ENCODE data around the gene MSANTD4.
"Not testable (repeated sequence)": the region's sequence is repeated elsewhere in the genome, so short reads cannot be mapped to it uniquely, and the experiment has no call there.

Gene MSANTD4

GRCh38 chr11:106014035-106014434 lies 8.0 kb downstream of the MSANTD4 start:
- DNase-seq (ENCODE audit: low read depth, low spot score) = no peak

- DNase-seq (ENCODE audit: low read depth, low spot score) = no peak
These were observed 9.3 kb downstream of the MSANTD4 start for GRCh38 chr11:106012744-106013143.

DNA sequence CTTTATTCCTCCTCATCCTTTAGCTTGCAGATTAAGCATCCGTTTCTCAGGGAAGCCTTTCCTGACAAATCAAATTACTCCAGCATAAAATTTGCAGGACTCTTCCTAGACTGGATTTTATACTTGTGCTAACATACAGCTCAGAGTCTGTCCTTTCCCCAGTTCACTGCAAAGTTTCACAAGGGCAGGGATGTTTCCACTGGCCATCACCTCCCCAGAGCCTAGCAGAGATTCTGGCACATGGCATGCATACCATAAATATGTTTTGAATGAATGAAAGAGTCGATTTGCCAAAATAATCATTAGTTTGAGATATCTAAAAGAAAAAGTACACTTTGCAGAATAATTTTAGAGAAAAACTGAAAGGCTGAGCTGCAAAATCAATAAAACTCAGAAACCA lies 10.6 kb downstream of the MSANTD4 start:
- DNase-seq (ENCODE audit: low read depth, low spot score) = no peak

DNA sequence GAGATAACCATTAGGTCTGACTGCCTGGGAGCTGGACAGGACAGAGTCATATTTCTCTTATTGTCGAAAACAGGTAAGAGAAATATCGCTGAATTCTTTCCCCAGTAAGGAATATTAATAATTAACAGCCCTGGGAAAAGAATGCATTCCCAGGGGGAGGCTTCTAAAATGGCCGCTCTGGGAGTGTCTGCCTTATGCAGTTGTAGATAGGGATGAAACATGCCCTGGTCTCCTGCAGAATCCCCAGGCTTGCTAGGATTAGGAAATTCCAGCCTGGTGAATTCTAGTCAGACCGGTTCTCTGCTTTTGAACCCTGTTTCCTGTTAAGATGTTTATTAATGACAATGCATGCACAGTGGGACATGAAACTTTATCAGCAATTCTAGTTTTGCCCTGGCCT lies 18.9 kb downstream of the MSANTD4 start:
- not testable (repeated sequence) for DNase-seq (ENCODE audit: low read depth, low spot score)

DNA sequence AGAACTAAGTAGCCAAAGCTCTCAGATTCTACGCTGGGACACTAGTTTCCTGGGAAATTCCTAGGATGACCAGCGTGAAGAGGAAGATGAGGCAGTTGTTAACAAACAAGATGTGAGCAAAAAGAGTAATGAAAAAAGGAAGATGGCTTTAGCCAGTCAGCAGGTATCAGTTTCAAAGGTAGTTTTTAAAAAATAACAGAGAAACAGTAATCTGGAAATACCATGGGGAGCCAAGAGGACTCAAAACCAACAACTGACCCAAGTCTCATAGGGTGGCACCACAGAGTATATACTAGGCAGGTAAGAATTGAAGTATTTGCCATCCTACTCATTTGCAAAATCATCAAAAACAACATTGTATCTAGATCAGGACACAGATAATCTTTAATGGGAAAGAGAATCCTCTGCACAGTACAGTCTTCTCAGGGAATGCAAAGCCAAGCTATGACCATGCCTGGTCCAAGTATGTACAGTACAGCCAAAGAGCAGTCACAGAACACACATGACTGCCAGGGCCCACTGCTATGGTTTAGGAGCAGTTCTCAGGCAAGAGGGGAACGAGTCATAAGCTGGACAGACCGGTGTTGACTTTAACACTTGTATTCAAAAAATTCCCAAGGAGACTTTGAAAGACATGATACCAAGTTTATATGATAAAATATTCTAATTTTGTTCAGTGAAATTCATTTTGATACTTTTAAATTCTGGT lies 20.6 kb downstream of the MSANTD4 start:
- DNase-seq (ENCODE audit: low read depth, low spot score) = no peak

DNA sequence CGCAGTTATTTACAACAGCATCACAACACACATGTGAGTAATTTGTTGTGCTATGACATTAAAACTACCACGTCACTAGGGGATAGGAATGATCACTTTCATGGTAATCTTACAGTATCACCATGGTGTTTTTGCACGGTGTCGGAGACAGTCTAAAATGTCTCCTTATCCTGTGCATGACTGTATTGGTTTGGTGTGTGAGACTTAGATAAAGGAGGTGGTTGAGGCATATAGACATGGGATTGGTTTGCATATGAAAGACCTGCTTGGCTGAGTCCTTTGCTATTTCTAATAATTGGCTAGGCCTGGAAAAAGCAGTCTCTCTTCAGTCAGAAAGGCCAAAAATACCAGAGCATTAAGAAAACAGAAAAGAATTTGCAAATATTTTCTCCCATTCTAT lies 30.2 kb downstream of the MSANTD4 start:
- DNase-seq (ENCODE audit: low read depth, low spot score) = no peak

DNA sequence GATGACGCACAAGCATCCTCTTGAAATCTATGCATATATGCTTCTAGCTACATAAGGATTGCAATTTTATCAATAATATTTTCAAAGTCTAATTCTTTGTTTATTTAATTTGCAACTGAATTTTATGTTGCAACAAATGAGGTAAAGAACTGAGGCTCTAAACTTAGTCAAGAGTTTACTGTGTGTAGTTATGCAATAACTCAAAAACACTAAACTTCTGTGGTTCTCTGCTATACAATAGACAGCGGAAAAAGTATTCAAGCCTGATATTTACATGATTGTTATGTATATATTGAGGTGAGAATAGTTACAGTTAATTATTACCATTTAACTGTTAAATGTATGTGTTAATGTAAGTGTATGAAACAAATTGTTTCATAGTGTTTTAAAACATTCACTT lies 32.9 kb downstream of the MSANTD4 start:
- DNase-seq (ENCODE audit: low read depth, low spot score) = no peak

GRCh38 chr11:105988197-105988596 lies 33.8 kb downstream of the MSANTD4 start:
- DNase-seq (ENCODE audit: low read depth, low spot score) = no peak

DNA sequence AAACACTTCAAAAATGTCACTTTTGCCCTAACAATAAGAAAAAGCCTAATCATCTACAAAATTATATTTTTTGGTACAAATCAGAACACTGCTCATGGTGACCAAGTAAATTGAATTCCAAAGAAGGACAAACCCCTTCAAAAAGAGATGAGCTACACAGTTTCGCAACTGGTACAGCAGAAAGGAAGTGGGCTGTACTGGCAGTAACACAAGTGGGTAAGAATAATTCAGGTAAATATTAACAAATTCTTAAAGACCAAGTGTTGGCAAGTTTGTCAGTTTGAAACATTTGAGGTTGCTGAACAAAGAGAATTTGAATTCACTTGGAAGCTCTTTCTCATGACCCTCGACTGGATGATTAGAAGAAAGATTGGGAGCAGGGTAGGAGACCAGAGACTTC lies 35.5 kb downstream of the MSANTD4 start:
- DNase-seq (ENCODE audit: low read depth, low spot score) = no peak

GRCh38 chr11:105979997-105980703 lies 41.9 kb downstream of the MSANTD4 start:
- no peak for DNase-seq (ENCODE audit: low read depth, low spot score)

- DNase-seq (ENCODE audit: low read depth, low spot score) = no peak
These were observed 46.9 kb downstream of the MSANTD4 start for GRCh38 chr11:105975128-105975527.

- DNase-seq (ENCODE audit: low read depth, low spot score) = no peak
These were observed 52.3 kb downstream of the MSANTD4 start for GRCh38 chr11:105969756-105970155.

DNA sequence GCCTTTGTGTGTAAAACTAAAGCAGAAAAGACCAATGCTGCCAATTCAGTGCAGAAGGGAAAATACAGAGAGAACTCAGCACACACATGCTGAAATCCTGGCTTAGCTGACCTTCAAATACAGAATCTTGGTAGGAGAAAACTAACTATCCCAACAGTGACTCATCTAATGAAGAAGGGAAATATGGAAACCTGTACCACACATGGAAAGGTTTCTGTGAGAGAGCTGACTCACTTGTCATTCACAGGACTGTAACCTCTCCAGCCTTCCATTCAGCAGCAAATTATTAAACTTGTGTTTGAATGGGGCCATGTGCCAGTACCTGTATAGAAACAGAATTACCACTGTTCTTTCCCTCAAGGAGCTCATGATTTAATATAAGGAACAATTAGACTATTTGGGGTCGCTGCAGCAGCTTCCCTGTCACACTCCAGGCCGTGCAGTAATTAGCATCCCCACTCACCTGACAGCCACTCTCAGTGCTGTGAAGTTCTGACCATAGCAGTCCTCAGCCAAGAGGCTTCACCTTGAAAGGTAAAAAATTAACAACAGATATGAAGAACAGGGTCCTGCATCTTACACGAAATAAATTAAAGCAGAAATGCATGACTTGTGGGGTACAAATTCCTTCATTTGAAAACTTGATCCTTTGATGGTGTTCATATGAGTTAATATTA lies 53.9 kb downstream of the MSANTD4 start:
- no peak for DNase-seq (ENCODE audit: low read depth, low spot score)

DNA sequence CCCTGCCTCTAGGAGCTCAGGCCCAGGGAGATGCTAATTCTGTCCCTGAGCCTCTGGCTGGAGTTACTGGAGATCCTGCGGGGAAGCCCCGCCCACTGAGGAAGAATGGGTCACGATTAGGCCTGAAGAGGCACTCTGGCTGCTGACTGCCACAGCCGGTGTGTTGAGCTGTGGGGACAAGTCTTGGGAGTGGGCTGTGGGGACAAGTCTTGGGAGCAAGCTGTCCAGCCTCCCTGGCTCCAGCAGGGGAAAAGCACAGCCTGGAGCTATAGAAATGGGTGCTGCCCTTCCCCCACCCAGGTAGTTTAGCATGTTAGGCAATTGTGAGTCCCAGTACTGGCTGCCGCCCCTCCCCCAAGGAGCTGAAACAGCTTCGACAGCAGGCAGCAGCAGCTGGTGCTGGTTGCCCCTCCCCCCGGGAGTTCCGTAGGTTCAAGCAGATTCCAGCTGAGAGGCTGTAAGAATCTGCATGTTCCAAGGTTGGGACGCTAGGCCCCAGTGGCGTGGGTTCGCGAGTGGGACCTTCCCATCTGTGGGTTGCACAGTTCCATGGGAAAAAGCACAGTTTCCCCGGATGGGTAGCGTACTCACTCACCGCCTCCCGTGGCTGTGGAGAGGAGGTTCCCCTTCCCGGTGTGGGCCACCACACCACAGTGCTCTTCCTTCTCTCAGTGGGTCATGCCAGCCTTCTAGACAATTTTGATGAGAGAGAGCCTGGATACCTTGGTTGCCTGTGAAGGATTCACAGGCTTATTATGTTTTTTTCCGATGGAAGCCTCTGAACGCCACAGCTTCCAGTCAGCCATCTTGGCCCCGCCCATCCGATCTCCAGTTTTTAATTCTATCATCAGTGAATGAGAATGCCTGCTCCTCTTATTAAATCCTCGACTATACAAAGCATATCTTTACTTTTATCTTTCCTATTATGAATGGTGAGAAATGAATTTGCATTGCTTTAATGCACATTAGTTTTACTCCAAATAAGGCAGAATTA lies 61.5 kb downstream of the MSANTD4 start:
- DNase-seq (ENCODE audit: low read depth, low spot score) = no peak

All from smooth muscle cell of the brain vasculature (primary cell).